ENCODE measurements around the gene CYP2B6. TPM values are rescaled to one million over a fixed set of nuclear protein-coding genes. Genes with fewer than 3 reads are reported as not detected.
A peak's percentile ranks its signal among the peaks of the same experiment; 100 is the strongest.
"Not testable (repeated sequence)": the region's sequence is repeated elsewhere in the genome, so short reads cannot be mapped to it uniquely, and the experiment has no call there.

The CYP2B6 gene
- total and polyA plus RNA-seq, 2 donors: 0.02 TPM; not detected in 1

- Histone ChIP-seq H3K4me3 (ENCODE audit: low read length in 2 of 2) (no peak overlapping the region), H3K4me1 (ENCODE audit: control insufficient read depth in 2 of 2, insufficient read depth in 2 of 2, low read length in 2 of 2) (no peaks in the 10 kb centered on the region), H3K9me3 (ENCODE audit: control insufficient read depth in 2 of 2, insufficient read depth in 1 of 2, low read length in 1 of 2) (no peaks in the 10 kb centered on the region), H3K27ac (ENCODE audit: low read depth in 1 of 2, low read length in 1 of 2) (no peak overlapping the region), H3K27me3 (ENCODE audit: control insufficient read depth in 2 of 2, insufficient read depth in 1 of 2, low read length in 1 of 2) (peaks cover 2 to 3% of the 10 kb centered on the region in 2 donors), H3K36me3 (ENCODE audit: control insufficient read depth in 2 of 2, insufficient read depth in 2 of 2, low read length in 1 of 2) (no peaks in the 10 kb centered on the region)
- no peak for DNase-seq (ENCODE audit: low read depth in 6 of 9, low spot score in 9 of 9)
These were observed 30.3 kb upstream of the CYP2B6 start for GRCh38 chr19:40960780-40961179.

GRCh38 chr19:40962460-40962961, 28.6 kb upstream of the CYP2B6 start:
- Histone ChIP-seq H3K27ac (ENCODE audit: low read depth in 1 of 2, low read length in 1 of 2) (no peak overlapping the region), H3K27me3 (ENCODE audit: control insufficient read depth in 2 of 2, insufficient read depth in 1 of 2, low read length in 1 of 2) (peaks cover 2 to 3% of the 10 kb centered on the region in 2 donors), H3K4me3 (ENCODE audit: low read length in 2 of 2) (no peak overlapping the region), H3K9me3 (ENCODE audit: control insufficient read depth in 2 of 2, insufficient read depth in 1 of 2, low read length in 1 of 2) (no peaks in the 10 kb centered on the region), H3K36me3 (ENCODE audit: control insufficient read depth in 2 of 2, insufficient read depth in 2 of 2, low read length in 1 of 2) (no peaks in the 10 kb centered on the region), H3K4me1 (ENCODE audit: control insufficient read depth in 2 of 2, insufficient read depth in 2 of 2, low read length in 2 of 2) (no peaks in the 10 kb centered on the region)
- no peak for DNase-seq (ENCODE audit: low read depth in 6 of 9, low spot score in 9 of 9)
- 87% methylated on average over 3 of the region's 3 CpGs for WGBS

DNA sequence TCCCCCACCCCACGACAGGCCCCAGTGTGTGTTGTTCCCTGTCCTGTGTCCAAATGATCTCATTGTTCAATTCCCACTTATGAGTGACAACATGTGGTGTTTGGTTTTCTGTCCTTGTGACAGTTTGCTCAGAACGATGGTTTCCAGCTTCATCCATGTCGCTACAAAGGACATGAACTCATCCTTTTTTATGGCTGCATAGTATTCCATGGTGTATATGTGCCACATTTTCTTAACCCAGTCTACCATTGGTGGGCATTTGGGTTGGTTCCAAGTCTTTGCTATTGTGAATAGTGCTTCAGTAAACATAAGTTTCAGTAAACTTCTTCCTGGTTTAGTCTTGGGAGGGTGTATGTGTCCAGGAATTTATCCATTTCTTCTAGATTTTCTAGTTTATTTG, 26.7 kb upstream of the CYP2B6 start:
- 91% methylated on average over 3 of the region's 3 CpGs for WGBS
- not testable (repeated sequence) for H3K27me3 ChIP-seq (ENCODE audit: control insufficient read depth in 2 of 2, insufficient read depth in 1 of 2, low read length in 1 of 2); H3K4me1 ChIP-seq (ENCODE audit: control insufficient read depth in 2 of 2, insufficient read depth in 2 of 2, low read length in 2 of 2); H3K4me3 ChIP-seq (ENCODE audit: low read length in 2 of 2); DNase-seq (ENCODE audit: low read depth in 6 of 9, low spot score in 9 of 9); H3K36me3 ChIP-seq (ENCODE audit: control insufficient read depth in 2 of 2, insufficient read depth in 2 of 2, low read length in 1 of 2); H3K27ac ChIP-seq (ENCODE audit: low read depth in 1 of 2, low read length in 1 of 2); H3K9me3 ChIP-seq (ENCODE audit: control insufficient read depth in 2 of 2, insufficient read depth in 1 of 2, low read length in 1 of 2)

DNA sequence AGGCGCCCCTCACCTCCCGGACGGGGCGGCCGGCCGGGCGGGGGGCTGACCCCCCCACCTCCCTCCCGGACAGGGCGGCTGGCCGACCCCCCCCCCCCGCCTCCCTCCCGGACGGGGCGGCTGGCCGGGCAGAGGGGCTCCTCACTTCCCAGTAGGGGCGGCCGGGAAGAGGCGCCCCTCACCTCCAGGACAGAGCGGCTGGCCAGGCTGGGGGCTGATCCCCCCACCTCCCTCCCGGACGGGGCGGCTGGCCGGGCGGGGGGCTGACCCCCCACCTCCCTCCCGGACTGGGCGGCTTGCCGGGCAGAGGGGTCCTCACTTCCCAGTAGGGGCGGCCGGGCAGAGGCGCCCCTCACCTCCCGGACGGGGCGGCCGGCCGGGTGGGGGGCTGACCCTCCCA, 25.7 kb upstream of the CYP2B6 start:
- H3K9me3 ChIP-seq (ENCODE audit: control insufficient read depth in 2 of 2, insufficient read depth in 1 of 2, low read length in 1 of 2); H3K27me3 ChIP-seq (ENCODE audit: control insufficient read depth in 2 of 2, insufficient read depth in 1 of 2, low read length in 1 of 2); H3K36me3 ChIP-seq (ENCODE audit: control insufficient read depth in 2 of 2, insufficient read depth in 2 of 2, low read length in 1 of 2); H3K4me3 ChIP-seq (ENCODE audit: low read length in 2 of 2); H3K4me1 ChIP-seq (ENCODE audit: control insufficient read depth in 2 of 2, insufficient read depth in 2 of 2, low read length in 2 of 2); DNase-seq (ENCODE audit: low read depth in 6 of 9, low spot score in 9 of 9); H3K27ac ChIP-seq (ENCODE audit: low read depth in 1 of 2, low read length in 1 of 2): not testable (repeated sequence)
- 95% methylated on average over 25 of the region's 35 CpGs for WGBS

DNA sequence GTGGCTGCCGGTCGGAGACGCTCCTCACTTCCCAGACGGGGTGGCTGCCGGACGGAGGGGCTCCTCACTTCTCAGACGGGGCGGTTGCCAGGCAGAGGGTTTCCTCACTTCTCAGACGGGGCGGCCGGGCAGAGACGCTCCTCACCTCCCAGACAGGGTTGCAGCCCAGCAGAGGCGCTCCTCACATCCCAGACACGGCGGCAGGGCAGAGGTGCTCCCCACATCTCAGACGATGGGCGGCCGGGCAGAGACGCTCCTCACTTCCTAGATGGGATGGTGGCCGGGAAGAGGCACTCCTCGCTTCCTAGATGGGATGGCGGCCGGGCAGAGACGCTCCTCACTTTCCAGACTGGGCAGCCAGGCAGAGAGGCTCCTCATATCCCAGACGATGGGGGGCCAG, 24.5 kb upstream of the CYP2B6 start:
- WGBS: 96% methylated on average over 24 of the region's 25 CpGs
- DNase-seq (ENCODE audit: low read depth in 6 of 9, low spot score in 9 of 9): not testable (repeated sequence)

GRCh38 chr19:40968065-40968464, 23.0 kb upstream of the CYP2B6 start:
- DNase-seq (ENCODE audit: low read depth in 6 of 9, low spot score in 9 of 9); H3K36me3 ChIP-seq (ENCODE audit: control insufficient read depth in 2 of 2, insufficient read depth in 2 of 2, low read length in 1 of 2); H3K4me3 ChIP-seq (ENCODE audit: low read length in 2 of 2); H3K9me3 ChIP-seq (ENCODE audit: control insufficient read depth in 2 of 2, insufficient read depth in 1 of 2, low read length in 1 of 2); H3K27ac ChIP-seq (ENCODE audit: low read depth in 1 of 2, low read length in 1 of 2); H3K27me3 ChIP-seq (ENCODE audit: control insufficient read depth in 2 of 2, insufficient read depth in 1 of 2, low read length in 1 of 2); H3K4me1 ChIP-seq (ENCODE audit: control insufficient read depth in 2 of 2, insufficient read depth in 2 of 2, low read length in 2 of 2): not testable (repeated sequence)
- 100% methylated on average over 3 of the region's 3 CpGs for WGBS

More for the DNA sequence above, 24.5 kb upstream of the CYP2B6 start:
- H3K4me3 ChIP-seq (ENCODE audit: low read length in 2 of 2); H3K9me3 ChIP-seq (ENCODE audit: control insufficient read depth in 2 of 2, insufficient read depth in 1 of 2, low read length in 1 of 2); H3K27me3 ChIP-seq (ENCODE audit: control insufficient read depth in 2 of 2, insufficient read depth in 1 of 2, low read length in 1 of 2); H3K36me3 ChIP-seq (ENCODE audit: control insufficient read depth in 2 of 2, insufficient read depth in 2 of 2, low read length in 1 of 2); H3K27ac ChIP-seq (ENCODE audit: low read depth in 1 of 2, low read length in 1 of 2); H3K4me1 ChIP-seq (ENCODE audit: control insufficient read depth in 2 of 2, insufficient read depth in 2 of 2, low read length in 2 of 2): not testable (repeated sequence)

- not testable (repeated sequence) for H3K9me3 ChIP-seq (ENCODE audit: control insufficient read depth in 2 of 2, insufficient read depth in 1 of 2, low read length in 1 of 2); H3K27me3 ChIP-seq (ENCODE audit: control insufficient read depth in 2 of 2, insufficient read depth in 1 of 2, low read length in 1 of 2); H3K27ac ChIP-seq (ENCODE audit: low read depth in 1 of 2, low read length in 1 of 2); H3K36me3 ChIP-seq (ENCODE audit: control insufficient read depth in 2 of 2, insufficient read depth in 2 of 2, low read length in 1 of 2); H3K4me1 ChIP-seq (ENCODE audit: control insufficient read depth in 2 of 2, insufficient read depth in 2 of 2, low read length in 2 of 2); H3K4me3 ChIP-seq (ENCODE audit: low read length in 2 of 2); DNase-seq (ENCODE audit: low read depth in 6 of 9, low spot score in 9 of 9)
- 90% methylated on average over 4 of the region's 4 CpGs for WGBS
These were observed 21.4 kb upstream of the CYP2B6 start for GRCh38 chr19:40969721-40970120.

- not testable (repeated sequence) for H3K9me3 ChIP-seq (ENCODE audit: control insufficient read depth in 2 of 2, insufficient read depth in 1 of 2, low read length in 1 of 2); H3K4me3 ChIP-seq (ENCODE audit: low read length in 2 of 2); H3K27me3 ChIP-seq (ENCODE audit: control insufficient read depth in 2 of 2, insufficient read depth in 1 of 2, low read length in 1 of 2); H3K4me1 ChIP-seq (ENCODE audit: control insufficient read depth in 2 of 2, insufficient read depth in 2 of 2, low read length in 2 of 2); H3K36me3 ChIP-seq (ENCODE audit: control insufficient read depth in 2 of 2, insufficient read depth in 2 of 2, low read length in 1 of 2); H3K27ac ChIP-seq (ENCODE audit: low read depth in 1 of 2, low read length in 1 of 2)
- peak in 7 of 9 donors; percentile 9 to 68 (median 20) for DNase-seq (ENCODE audit: low read depth in 6 of 9, low spot score in 9 of 9)
- WGBS: 57% methylated on average over 6 of the region's 6 CpGs
These were observed 20.4 kb upstream of the CYP2B6 start for GRCh38 chr19:40970396-40971345.

GRCh38 chr19:40974633-40975037, 16.4 kb upstream of the CYP2B6 start:
- peak; percentile 13 to 78 (median 51) for DNase-seq (ENCODE audit: low read depth in 6 of 9, low spot score in 9 of 9)
- H3K27ac ChIP-seq (ENCODE audit: low read depth in 1 of 2, low read length in 1 of 2): no peak overlapping the region
- 27% methylated on average over 4 of the region's 4 CpGs for WGBS
- no peaks in the 10 kb centered on the region for H3K36me3 ChIP-seq (ENCODE audit: control insufficient read depth in 2 of 2, insufficient read depth in 2 of 2, low read length in 1 of 2)
- H3K4me1 ChIP-seq (ENCODE audit: control insufficient read depth in 2 of 2, insufficient read depth in 2 of 2, low read length in 2 of 2): peaks cover 0 to 6% of the 10 kb centered on the region in 2 donors
- no peaks in the 10 kb centered on the region for H3K27me3 ChIP-seq (ENCODE audit: control insufficient read depth in 2 of 2, insufficient read depth in 1 of 2, low read length in 1 of 2)
- H3K9me3 ChIP-seq (ENCODE audit: control insufficient read depth in 2 of 2, insufficient read depth in 1 of 2, low read length in 1 of 2): peaks cover 2 to 6% of the 10 kb centered on the region in 2 donors
- no peak overlapping the region for H3K4me3 ChIP-seq (ENCODE audit: low read length in 2 of 2)
